ENCODE results near the gene NAPEPLD. TPM values are rescaled to one million over a fixed set of nuclear protein-coding genes. Genes with fewer than 3 reads are reported as not detected.
"Not testable (repeated sequence)": the region's sequence is repeated elsewhere in the genome, so short reads cannot be mapped to it uniquely, and the experiment has no call there.

NAPEPLD gene
- total and polyA plus RNA-seq, 8 donors: 3.1 to 12.4 (median 5.0) TPM

- no peak for TF ChIP-seq CTCF (IDR thresholded peaks at IDR 0.05)
- no peak for FAIRE-seq
Observed at GRCh38 chr7:103097041-103097440, 51.9 kb downstream of the NAPEPLD start.

GRCh38 chr7:103095558-103095957 lies 53.3 kb downstream of the NAPEPLD start:
- H3K9me3 ChIP-seq; FAIRE-seq; H3K36me3 ChIP-seq; ATAC-seq; H3K4me3 ChIP-seq; intact Hi-C loops (cut with DNase I); H3K4me1 ChIP-seq; H3K27me3 ChIP-seq; DNase-seq; H3K27ac ChIP-seq: not testable (repeated sequence)
- WGBS, 2 donors: 92 to 99% methylated on average over 2 of the region's 2 CpGs

More at GRCh38 chr7:103097041-103097440, 51.9 kb downstream of the NAPEPLD start:
- Histone ChIP-seq H3K4me3 (no peak overlapping the region), H3K27ac (no peak overlapping the region), H3K4me1 (no peaks in the 10 kb centered on the region), H3K9me3 (no peaks in the 10 kb centered on the region), H3K27me3 (no peaks in the 10 kb centered on the region), H3K36me3 (peaks cover 0 to 4% (median 0%) of the 10 kb centered on the region in 3 donors)
- WGBS, 2 donors: 95 to 96% methylated on average over 2 of the region's 2 CpGs
- intact Hi-C loops (cut with DNase I): no loop called here
- ATAC-seq: no peak
- no peak for DNase-seq

- H3K36me3 ChIP-seq: peaks cover 0 to 4% (median 0%) of the 10 kb centered on the region in 3 donors
- DNase-seq (no peak), ATAC-seq (no peak), FAIRE-seq (no peak)
- H3K9me3 ChIP-seq: no peaks in the 10 kb centered on the region
- H3K27ac ChIP-seq: no peak overlapping the region
- H3K4me3 ChIP-seq: no peak overlapping the region
- H3K27me3 ChIP-seq: no peaks in the 10 kb centered on the region
- H3K4me1 ChIP-seq: no peaks in the 10 kb centered on the region
- WGBS, 2 donors: 38 to 47% methylated on average over 3 of the region's 3 CpGs
- no peak for TF ChIP-seq CTCF (IDR thresholded peaks at IDR 0.05)
- intact Hi-C loops (cut with DNase I): no loop called here
Observed at GRCh38 chr7:103094102-103094501, 54.8 kb downstream of the NAPEPLD start.

GRCh38 chr7:103093429-103093828 lies 55.5 kb downstream of the NAPEPLD start:
- intact Hi-C loops (cut with DNase I): no loop called here
- FAIRE-seq (no peak), ATAC-seq (no peak), DNase-seq (no peak)
- 36 to 44% methylated on average over 1 of the region's 1 CpG for WGBS, 2 donors
- no peaks in the 10 kb centered on the region for H3K9me3 ChIP-seq
- no peak overlapping the region for H3K27ac ChIP-seq
- H3K4me1 ChIP-seq: no peaks in the 10 kb centered on the region
- peaks cover 0 to 10% (median 0%) of the 10 kb centered on the region in 3 donors for H3K36me3 ChIP-seq
- no peak overlapping the region for H3K4me3 ChIP-seq
- TF ChIP-seq CTCF (IDR thresholded peaks at IDR 0.05): no peak
- no peaks in the 10 kb centered on the region for H3K27me3 ChIP-seq

- intact Hi-C loops (cut with DNase I); H3K4me3 ChIP-seq; H3K9me3 ChIP-seq; H3K27me3 ChIP-seq; ATAC-seq; H3K27ac ChIP-seq; H3K4me1 ChIP-seq; FAIRE-seq; DNase-seq: not testable (repeated sequence)
- WGBS, 2 donors: 66 to 81% methylated on average over 3 to 4 of the region's 4 CpGs
- H3K36me3 ChIP-seq: peaks cover 0 to 12% (median 0%) of the 10 kb centered on the region in 3 donors
Observed at GRCh38 chr7:103092321-103092720, 56.6 kb downstream of the NAPEPLD start.

GRCh38 chr7:103083210-103083609 lies 65.7 kb downstream of the NAPEPLD start:
- ATAC-seq (no peak), FAIRE-seq (no peak), DNase-seq (no peak)
- 84 to 94% methylated on average over 3 of the region's 3 CpGs for WGBS, 2 donors
- Histone ChIP-seq H3K4me3 (no peak overlapping the region), H3K4me1 (no peaks in the 10 kb centered on the region), H3K36me3 (peaks cover 0 to 9% (median 6%) of the 10 kb centered on the region in 3 donors), H3K27ac (no peak overlapping the region), H3K27me3 (no peaks in the 10 kb centered on the region), H3K9me3 (no peaks in the 10 kb centered on the region)
- intact Hi-C loops (cut with DNase I): no loop called here
- no peak for TF ChIP-seq CTCF (IDR thresholded peaks at IDR 0.05)
